Measurements from ENCODE around the gene SF3B3.

DNA sequence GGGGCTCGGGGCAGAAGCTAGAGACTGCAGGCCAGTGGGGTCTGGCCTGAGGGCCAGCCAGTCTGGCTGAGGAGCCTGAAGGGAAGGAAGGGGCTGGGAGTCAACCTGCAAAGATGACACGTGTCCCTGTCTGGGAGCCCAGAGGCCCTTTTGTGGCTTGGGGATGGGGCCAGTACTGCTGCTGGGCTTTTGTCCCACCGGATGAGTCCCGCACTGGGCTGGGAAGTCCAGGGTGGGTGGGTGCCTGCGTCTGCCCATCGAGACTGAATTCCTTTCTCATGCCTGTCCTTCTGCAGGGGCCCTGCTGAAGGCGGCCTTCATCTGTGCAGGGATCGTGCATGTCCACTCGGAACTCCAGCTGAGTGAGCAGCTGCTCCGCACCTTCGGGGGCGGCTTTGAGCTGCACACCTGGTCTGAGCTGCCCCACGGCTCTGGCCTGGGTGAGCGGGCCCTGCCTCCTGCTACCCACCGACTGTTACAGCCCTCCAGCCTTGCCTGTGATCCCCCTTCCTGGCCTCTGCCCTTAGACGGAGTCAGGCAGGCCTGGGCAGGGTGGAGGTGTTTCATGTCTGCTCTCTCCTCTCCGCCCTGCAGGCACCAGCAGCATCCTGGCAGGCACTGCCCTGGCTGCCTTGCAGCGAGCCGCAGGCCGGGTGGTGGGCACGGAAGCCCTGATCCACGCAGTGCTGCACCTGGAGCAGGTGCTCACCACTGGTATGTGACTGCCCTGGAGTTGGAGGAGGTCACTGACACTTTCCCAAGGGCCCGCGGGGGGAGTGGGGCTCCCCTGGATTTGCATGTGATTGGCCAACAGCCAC lies 48.4 kb upstream of the SF3B3 start:
- no peak for TF ChIP-seq CTCF (IDR thresholded peaks at IDR 0.05; ENCODE audit: low read length)
- TF ChIP-seq EZH2phosphoT487 (IDR thresholded peaks at IDR 0.05; ENCODE audit: low read length): no peak
- no peak for TF ChIP-seq EZH2 (optimal IDR thresholded peaks at IDR 0.05; ENCODE audit: low read depth, low read length)
